ENCODE measurements around the gene CPNE5.

The CPNE5 gene

DNA sequence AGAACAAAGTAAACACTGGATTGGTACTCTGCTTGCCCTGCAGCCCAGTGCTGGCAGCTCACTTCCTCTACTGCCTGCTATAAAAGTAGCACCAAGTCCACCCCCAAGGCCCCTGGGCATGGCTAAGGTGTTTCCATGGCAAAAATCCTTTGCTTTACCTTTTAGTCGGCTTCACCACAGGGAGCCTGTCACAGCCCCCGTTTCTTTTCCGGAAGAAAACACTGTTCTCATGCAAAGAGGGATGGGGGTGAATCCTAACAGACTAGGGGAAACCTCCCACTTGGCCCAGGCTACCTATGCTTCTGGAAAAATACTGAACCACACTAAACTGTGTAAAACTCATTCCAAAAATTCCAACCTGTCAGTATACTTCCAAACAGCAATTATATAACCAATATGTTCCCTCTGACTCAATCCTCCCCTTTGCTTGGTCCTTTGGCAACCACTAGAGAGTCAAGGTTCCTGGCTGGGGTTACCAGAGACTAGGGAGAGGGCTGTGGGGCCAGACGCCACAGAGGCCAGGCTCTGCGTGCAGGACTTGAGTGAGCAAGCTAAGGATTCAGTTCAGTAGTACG, 19.2 kb upstream of the CPNE5 start:
- DNase-seq (ENCODE audit: low read depth in 1 of 2, low spot score in 1 of 2) = no peak

DNA sequence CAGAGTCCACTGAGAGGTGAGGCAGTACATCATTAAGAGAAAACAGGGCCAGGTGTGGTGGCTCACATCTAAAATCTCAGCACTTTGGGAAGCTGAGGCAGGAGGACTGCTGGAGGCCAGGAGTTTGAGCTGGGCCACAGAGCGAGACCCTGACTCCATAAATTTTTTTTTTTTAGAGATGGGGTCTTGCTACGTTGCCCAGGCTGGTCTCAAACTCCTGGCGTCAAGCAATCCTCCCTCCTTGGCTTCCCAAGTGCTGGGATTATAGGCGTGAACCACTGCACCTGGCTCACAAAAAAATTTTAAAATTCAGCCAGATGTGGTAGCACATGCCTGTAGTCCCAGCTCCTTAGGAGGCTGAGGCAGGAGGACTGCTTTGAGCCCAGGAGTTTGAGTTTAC, 18.1 kb upstream of the CPNE5 start:
- DNase-seq (ENCODE audit: low read depth in 1 of 2, low spot score in 1 of 2) = no peak

DNA sequence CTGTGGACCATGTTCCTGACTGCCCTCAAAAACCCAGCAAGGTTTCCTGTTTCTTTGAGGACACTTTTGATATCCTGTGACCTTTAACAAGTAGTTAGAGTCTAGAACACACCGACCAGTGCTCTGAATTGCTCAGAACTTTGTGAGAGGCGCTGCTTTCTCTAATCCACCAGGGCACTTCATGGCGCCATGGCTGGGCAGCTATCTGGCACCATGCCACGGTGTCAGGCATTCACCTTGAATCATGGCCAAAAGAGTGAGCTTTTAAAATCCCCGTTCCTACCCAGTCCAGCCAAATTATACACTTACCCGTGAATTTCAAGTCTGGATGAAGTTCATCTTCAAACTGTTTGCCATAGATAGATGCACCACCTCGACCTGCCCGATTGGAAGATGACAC, 17.0 kb upstream of the CPNE5 start:
- DNase-seq (ENCODE audit: low read depth in 1 of 2, low spot score in 1 of 2) = no peak

DNA sequence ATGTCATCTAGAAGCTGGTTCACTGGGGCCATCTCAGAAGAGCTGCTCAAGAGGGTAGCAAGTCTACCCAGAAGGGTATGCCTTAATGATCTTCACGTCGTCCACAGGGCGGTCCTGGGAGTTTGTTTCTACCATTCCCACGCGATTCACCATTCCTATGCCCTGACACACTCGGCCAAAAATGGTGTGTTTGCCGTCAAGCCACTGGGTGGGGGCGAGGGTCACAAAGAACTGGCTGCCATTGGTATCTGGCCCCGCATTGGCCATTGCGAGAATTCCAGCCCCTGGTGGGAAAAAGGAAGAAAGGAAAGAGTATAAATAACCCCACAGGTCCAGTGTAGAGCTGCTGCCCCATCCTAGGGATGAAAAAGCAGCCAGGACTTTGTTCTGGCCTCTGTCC, 16.5 kb upstream of the CPNE5 start:
- no peak for DNase-seq (ENCODE audit: low read depth in 1 of 2, low spot score in 1 of 2)

DNA sequence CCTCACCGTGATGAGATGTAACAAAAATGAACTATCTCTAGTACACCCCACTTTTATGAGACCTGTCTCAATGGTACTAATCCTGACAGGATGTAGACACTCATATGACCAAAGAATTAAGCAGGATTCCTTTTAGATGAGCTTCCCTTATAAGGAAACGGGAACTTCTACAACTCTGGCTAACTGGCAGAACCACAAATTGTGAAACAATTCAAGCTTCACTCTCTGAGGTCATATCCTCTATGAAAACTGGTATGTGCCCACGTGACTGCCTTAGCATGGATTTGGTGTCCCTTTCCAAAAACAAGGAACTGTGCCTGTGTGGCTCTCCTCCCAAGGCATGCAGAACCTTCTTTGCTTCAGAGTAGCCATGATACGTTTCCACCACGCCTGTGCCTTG, 14.1 kb upstream of the CPNE5 start:
- no peak for DNase-seq (ENCODE audit: low read depth in 1 of 2, low spot score in 1 of 2)

DNA sequence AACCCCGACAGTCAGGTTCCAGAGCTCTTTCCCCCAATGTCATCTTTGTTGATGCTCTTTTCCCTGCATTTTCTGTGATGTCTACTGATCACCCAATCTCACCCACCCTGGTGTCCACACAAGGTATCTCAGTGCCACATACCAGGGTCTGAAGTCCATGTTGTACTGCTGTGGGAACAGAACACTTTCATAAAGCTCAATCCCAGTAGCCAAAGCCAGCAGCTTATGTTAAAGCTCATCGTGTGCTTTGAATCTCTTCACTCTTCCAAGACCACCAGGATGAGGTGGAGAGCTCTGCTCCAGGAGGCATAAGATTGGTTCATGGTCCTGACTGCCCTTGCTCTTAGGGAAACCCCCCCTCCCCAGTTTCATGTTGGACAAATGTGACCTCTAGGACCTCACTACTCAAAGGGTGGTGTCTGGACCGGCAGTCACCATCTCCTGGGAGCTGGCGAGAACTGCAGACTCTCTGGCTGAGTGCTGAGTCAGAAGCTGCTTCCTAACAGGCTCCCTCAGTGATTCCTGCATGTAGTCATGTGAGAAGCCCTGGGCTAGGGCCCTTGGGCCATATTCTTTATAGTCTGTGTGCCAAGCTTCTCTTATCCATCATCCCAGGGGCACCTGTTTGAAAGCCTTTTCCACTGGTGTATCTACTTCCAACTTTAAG, 13.4 kb upstream of the CPNE5 start:
- DNase-seq (ENCODE audit: low read depth in 1 of 2, low spot score in 1 of 2) = no peak

DNA sequence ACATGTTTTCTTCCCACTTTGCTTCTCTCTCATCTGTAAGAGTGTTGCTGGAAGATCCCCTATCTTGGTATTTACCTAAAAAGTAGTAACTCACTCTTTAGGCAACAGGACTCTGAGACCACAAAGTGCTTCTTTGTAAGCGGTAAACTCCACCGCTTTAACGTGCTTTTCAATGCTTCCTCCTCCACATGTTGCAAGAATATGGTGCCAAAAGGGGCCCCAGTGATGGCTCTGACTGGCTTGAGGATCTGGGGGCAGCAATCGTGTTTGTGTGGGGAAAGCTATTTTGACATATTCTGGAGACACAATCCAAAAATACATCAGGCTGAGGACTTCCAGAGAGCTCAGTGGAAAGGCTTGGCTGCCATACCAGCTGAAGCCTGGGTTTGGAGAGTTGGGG, 12.4 kb upstream of the CPNE5 start:
- no peak for DNase-seq (ENCODE audit: low read depth in 1 of 2, low spot score in 1 of 2)

DNA sequence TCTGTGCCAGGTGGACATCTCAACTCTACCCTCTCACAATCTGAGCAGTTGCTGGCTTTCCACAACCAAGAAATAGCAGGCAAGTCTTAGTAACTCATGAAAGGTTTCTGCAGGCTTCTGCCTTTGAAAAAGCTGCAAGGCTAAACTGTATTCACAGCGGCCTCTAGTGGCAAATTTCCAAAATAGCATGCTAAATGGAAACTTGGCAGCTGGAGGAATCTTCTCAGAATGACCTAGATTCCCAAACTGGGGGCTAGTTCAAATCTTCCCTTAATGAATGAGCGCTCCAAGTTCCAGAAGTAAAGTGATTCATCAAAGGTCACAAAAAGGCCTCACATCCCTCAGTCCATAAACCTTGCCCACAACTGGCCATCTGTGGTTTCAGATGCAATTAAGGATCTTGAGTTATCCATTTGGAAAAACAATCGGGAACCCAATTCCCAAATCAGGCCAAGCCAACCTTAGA, 11.9 kb upstream of the CPNE5 start:
- DNase-seq (ENCODE audit: low read depth in 1 of 2, low spot score in 1 of 2) = no peak

DNA sequence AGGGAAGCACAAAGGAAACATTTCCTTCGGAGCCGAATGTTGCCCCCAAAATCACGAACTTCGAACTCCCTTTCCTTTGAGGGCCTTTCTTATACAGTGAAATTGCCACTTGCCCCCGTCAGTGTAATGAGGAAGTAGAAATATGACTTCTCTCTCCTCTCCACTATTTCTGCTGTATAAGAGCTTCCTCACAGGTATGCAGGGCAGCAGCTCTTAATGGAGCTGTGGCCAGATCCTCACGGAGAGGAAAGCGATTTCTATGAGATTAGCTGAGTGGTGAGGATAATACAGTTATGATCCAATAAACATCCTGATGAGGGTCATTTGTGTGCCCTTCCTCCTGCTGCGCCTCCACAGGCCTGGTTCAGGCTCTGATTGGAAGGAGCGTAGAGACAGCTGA, 10.8 kb upstream of the CPNE5 start:
- no peak for DNase-seq (ENCODE audit: low read depth in 1 of 2, low spot score in 1 of 2)

DNA sequence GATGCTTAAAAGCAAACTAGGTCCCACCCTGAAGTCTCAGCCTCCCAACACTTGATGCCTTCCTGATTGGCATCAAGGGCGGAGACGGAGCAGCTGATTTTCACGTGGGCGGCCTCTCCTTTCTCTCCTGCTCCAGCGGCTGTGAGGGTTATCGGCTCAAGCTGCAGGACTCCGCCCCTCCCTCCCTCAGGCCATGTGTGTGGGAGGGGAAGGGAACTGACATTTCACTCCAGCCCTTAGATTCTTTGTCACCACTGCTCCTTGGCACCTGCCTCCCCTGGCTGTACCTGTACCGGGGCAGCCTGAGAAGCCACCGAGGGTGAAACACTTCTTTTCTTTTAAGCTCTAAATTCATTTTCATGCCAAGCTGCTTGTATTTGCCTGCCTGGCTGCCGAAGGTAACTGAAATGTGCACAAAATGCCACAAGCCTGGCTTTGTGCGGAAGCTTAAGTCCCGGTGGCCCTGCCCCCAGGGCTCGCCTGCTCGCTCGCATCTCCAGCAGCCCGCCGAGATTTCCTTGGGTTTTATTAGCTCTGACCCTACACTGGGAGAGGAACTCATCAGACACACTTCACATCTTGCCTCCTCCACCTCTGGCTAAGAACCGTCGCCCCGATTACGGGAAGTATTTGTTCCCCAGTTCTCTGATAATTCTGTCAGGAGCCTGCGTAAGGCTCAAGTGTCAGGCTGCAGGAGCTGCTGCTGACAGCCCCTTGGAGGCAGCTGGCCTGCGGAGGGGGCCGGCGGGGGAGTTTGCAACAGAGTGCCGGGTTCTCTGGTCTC, 9.6 kb upstream of the CPNE5 start:
- DNase-seq (ENCODE audit: low read depth in 1 of 2, low spot score in 1 of 2) = no peak

DNA sequence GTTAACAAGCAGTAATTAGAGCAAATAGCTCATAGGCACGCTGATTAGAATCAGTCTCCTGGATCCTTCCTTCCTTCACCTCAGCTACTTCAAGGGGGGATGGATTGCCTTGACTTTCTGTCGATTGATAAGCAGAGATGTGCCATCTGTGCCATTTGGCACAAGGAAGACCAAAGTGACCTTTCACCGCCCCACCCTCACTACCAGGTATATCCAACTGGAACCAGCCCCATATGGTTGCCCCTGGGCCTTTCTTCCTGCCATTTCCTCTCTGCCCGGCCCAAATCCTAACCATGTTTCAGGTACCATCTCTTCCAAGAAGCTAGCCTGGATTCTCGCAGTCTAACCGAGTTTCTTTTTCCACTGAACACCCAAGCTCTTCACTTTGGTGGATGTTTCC, 8.7 kb upstream of the CPNE5 start:
- no peak for DNase-seq (ENCODE audit: low read depth in 1 of 2, low spot score in 1 of 2)

DNA sequence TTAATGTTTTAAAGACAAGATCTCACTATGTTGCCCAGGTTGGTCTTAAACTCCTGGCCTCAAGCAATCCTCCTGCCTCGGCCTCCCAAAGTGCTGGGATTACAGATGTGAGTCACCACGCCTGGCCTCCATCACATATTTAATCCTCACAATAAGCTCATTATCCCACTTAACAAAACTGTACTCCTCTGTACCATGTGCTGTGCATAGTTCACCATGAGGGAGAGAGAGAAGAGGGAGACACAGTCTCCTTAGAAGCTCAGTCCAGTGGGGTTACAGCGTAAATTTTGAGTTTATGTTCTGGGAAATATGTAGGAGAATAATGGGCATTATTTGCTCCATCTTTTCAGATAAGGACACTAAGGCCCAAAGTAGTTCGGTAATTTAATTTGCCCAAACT, 7.9 kb upstream of the CPNE5 start:
- no peak for DNase-seq (ENCODE audit: low read depth in 1 of 2, low spot score in 1 of 2)

DNA sequence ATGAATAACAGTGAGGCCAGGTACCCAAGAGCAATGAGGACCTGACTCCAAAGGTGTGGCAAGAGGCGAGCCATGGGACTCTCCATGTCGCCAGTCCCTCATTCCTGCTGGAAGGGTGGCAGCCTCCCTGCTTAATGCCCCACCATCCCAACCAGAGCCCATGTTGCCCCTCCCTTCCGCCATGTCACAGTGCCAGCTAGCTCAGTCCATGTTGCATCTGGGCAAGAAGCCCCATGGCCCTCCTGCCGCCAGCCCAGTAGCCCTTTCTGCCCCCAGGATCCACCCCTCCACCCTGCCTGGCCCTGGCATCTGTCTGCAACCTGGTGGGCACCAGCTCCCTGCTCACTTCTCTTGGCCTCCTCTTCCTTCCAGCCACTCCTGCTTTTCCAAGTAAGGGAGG, 6.0 kb upstream of the CPNE5 start:
- DNase-seq (ENCODE audit: low read depth in 1 of 2, low spot score in 1 of 2) = no peak

DNA sequence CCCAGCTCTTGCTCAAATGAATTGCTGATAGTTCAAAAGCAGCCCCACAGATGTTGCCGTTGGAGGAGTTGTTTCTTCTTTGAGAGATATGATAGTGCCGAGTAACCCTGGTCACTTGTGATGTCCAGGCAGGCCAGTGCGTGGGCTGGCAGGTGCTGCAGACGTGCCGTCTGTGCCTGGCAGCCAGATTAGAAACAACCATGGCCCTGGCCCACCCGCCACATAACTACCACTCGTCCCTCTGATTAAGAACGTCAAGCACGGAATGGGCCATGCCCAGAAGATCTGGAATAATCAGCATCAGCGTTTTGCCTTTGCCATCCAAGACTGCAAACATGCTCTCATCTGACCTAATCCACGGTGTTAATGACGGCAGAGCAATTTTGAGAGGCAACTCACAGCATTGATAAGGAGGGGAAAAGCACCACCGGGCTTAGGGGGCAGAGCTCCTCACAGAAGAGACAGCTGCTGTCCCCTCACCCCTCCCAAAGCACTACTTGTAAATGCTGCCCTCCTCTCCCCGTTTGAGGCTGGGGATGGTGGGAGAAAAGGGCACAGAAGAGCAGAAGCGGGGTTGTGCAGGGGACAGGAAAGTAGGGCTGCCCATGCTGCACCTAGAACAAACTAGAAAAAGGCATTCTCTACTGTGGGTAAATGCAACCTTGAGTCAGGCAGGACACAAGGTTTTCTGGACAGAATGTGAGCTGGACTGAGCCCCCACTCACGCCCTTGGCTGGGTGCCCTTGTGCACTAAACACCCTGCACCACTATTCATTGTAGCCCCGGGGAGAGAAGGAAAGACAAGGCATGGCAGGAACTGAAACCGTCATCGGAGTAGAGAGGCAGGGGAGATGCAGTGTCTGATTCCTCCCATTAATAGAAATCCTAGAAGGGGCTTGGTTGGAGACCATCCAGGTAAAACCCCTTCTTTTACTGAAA, 5.3 kb upstream of the CPNE5 start:
- DNase-seq (ENCODE audit: low read depth in 1 of 2, low spot score in 1 of 2) = no peak

DNA sequence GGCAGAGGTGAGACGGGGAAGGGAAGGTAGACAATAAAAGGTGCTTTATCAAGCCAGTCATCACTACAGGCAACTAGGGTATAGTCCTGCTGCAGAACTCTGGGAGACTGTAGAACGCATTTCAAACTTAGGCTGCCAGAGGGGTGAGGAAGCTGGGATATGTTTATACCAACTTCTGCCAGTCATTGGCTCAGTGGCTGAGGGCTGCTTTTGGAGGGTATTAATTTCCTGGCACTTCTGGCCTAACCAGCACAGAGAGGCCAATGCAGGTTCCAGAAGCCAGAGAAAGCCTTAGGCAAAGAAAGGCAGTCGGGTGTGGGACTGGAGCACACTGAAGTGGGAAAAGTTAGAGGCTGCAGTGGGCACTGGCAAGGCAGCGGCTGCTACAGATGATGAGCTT, 3.9 kb upstream of the CPNE5 start:
- no peak for DNase-seq (ENCODE audit: low read depth in 1 of 2, low spot score in 1 of 2)

DNA sequence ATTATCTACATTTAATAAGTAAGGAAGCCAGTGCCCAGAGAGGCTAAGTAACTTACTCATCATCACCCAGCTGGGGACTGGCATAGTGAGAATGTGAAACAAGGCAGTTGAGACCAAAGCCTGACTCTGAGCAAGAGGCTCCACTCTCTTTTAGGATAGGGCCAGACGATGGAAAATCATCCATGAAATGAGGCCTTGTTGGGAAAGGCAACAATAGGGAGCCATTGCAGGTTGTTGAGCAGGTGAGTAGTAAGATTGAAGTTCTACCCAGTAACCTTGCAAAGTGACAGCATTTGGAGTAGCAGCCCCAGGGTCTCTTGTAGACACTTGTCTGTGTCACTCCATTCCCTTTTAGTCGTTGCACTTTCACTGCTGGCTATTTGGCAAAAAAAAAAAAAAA, 2.5 kb upstream of the CPNE5 start:
- DNase-seq (ENCODE audit: low read depth in 1 of 2, low spot score in 1 of 2) = no peak

DNA sequence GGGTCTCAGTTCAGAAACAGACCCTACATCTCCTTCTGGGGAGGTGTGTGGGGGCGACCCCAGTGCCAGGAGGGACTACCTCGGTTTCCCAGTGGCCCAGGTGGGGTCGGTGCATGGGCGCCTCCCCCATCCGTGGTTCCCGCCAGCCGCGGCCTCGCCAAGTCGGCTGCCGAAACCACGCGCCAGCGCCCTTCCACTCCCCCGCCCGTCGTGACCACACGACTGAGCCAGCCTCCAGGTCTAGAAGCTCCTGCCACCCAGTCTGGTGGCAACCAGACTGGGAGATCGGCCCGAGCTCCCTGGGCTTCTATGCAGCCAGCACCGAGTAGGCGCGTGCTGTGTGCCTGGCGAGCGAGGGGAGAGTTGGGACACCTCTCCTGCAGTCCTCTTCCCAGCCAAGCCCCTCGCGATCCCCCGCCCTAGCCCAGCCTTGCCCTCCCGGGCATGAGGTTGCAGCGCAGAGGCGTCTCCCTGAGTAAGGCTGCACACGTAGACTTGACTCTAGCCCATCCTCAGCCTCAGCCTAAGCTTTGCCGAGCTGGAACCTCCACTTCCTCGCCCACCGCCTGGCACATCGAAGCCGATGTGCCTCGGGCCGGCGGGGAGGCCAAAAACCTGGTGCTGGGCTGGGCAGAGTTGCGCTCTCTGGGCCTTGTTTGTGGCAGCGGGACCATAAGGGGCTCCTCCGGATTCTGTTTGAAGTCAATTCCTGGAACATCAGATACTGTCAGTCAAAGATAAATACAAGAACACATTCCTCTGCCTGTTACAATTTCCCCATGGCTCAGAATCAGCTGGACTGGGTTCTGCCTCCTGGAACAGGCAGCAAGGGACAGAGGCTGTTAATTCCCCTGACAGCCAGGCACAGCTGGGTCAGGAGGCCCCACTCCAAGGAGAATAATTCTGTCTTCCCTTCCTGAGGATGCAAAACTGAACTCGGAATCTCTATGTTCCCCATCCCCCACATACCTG, 1.5 kb upstream of the CPNE5 start:
- DNase-seq (ENCODE audit: low read depth in 1 of 2, low spot score in 1 of 2) = no peak

DNA sequence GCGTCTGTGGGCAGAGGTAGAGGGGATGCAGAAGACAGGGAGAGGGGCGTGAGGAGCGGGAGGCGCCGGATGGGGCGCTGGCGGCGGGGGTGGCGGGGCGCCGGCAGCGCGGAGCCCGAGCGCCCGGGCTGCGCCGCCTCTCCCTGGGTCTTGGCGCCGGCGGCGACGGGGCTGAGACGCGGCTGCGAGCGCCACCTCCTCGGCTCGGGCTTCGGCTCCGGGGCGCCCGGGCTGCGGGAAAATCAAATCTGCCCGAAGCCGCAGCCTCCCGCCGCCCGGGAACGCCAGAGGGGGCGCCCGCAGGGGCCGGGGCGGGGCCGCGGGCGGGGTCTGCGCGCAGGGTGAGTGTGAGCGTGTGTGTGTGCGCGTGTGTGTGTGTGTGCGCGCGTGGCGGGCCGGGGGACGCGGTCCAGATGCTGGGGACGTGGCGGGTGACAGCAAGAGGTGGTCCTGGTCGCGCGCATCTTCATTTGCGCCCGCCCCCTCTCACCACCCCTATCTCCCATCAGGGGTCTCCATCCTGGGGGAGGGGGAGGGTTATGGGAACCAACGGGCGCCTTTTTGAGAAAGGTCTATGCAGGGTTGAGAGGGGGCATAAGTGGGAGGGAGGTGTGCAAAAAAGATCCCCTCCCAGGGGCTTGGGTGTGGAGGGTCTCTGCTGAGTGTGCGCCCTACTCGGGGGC, 646 bp upstream of the CPNE5 start:
- peak in 1 of 2 donors; percentile 13 for DNase-seq (ENCODE audit: low read depth in 1 of 2, low spot score in 1 of 2)

DNA sequence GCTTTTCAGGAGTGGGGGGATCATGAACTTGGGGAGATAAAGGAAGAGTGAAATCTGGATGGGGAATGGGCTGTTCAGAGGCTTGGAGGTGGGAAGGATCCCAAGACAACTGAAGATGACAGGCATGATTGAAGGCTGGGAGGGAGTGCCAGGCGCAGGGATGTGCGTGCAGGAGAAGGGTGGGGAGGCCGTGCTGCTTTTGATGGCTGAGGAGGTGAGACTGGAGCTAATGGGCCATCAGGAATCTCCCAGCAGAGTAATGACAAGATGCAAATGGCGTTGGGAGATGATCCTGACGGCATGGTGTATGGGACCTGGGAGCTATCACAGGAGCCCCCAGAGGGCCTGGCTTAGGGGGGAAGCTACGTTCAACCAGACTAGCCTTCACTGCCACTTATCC, 1.6 kb downstream of the CPNE5 start:
- no peak for DNase-seq (ENCODE audit: low read depth in 1 of 2, low spot score in 1 of 2)

DNA sequence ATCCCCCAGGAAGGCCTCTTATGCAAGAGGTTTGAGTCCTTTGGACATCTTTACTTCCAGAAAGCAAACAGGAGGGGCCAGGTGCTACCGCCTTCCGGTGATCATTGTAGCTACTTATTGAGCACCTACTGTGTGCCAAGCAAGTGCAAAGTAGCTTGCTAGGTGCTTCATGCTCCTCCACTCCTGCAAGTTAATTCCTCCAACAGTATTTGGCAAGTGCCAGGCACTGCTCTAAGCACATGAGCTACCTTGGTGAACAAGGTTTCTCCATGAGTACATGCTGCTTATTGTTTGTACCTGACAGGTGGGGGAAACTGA, 2.3 kb downstream of the CPNE5 start:
- DNase-seq (ENCODE audit: low read depth in 1 of 2, low spot score in 1 of 2) = no peak
